Kidney epithelial cell (primary cell): Measurements from ENCODE around the gene NR2C1. TPM values are rescaled to one million over a fixed set of nuclear protein-coding genes. Genes with fewer than 3 reads are reported as not detected.
A peak's percentile ranks its signal among the peaks of the same experiment; 100 is the strongest.

ENCODE experiments used
- DNase-seq: peaks from one replicate; pipeline ENCODE4 v3.0.0-alpha.2; 2010; ENCODE audit warnings: low read depth
- H3K27me3 ChIP-seq: 2 replicates; pipeline ENCODE4 v1.6.0; 2011; ENCODE audit warnings: low read length; ENCODE audit not compliant: control insufficient read depth, insufficient read depth
- H3K36me3 ChIP-seq: 2 replicates; pipeline ENCODE4 v1.5.1; 2011; ENCODE audit warnings: low read length; ENCODE audit not compliant: control insufficient read depth, insufficient read depth
- H3K4me3 ChIP-seq: 2 replicates; pipeline ENCODE4 v1.5.1; 2011; ENCODE audit warnings: low read depth, mild to moderate bottlenecking, control low read depth, low read length
- CTCF ChIP-seq: IDR thresholded peaks from 2 replicates; pipeline ENCODE4 v1.5.1; 2011; ENCODE audit warnings: mild to moderate bottlenecking, moderate library complexity, low read length, control low read depth, inconsistent platforms; ENCODE audit not compliant: insufficient read depth, poor library complexity, severe bottlenecking
- total RNA-seq: library from RNA; depleted of rRNA; stranded (reverse); fragments of >200 nt; gene quantifications from 2 replicates; pipeline ENCODE4 v1.2.3, GENCODE V29; 2015

NR2C1 gene
- total RNA-seq, result 38.9 and 42.7 TPM in 2 replicates

GRCh38 chr12:95072900-95073697, at the start of gene NR2C1:
Gene NR2C1, minus strand, starts transcription at chr12:95073618. Its CDS starts 6,234 bp downstream, at chr12:95067384.
- TF ChIP-seq CTCF, result no peak
- DNase-seq, result peak; percentile 58
- Histone ChIP-seq H3K36me3 (no peaks in the 10 kb centered on the region), H3K4me3 (peak within 1 kb of the TSS; percentile 75), H3K27me3 (no peaks in the 10 kb centered on the region)

- Histone ChIP-seq H3K4me3 (no peak overlapping the region), H3K36me3 (peaks cover 2% of the 10 kb centered on the region), H3K27me3 (no peaks in the 10 kb centered on the region)
- no peak for DNase-seq
- no peak for TF ChIP-seq CTCF
These were observed 45.4 kb upstream of the NR2C1 start for GRCh38 chr12:95118788-95119179.

GRCh38 chr12:95118138-95118787, 44.8 kb upstream of the NR2C1 start:
- peak; percentile 82 for DNase-seq
- Histone ChIP-seq H3K36me3 (peaks cover 2% of the 10 kb centered on the region), H3K27me3 (no peaks in the 10 kb centered on the region), H3K4me3 (no peak overlapping the region)
- TF ChIP-seq CTCF, result no peak

- DNase-seq, result no peak
- Histone ChIP-seq H3K4me3 (no peak overlapping the region), H3K27me3 (no peaks in the 10 kb centered on the region), H3K36me3 (peaks cover 3% of the 10 kb centered on the region)
- TF ChIP-seq CTCF, result peak; percentile 55
These were observed 43.8 kb upstream of the NR2C1 start for GRCh38 chr12:95117178-95117599.

- H3K36me3 ChIP-seq, result peaks cover 3% of the 10 kb centered on the region
- H3K27me3 ChIP-seq, result no peaks in the 10 kb centered on the region
- no peak for DNase-seq
- no peak for TF ChIP-seq CTCF
- no peak overlapping the region for H3K4me3 ChIP-seq
These were observed 43.4 kb upstream of the NR2C1 start for GRCh38 chr12:95116773-95117172.
